ENCODE measurements around the gene POLR3H. TPM values are rescaled to one million over a fixed set of nuclear protein-coding genes. Genes with fewer than 3 reads are reported as not detected.

Gene POLR3H, protein sequence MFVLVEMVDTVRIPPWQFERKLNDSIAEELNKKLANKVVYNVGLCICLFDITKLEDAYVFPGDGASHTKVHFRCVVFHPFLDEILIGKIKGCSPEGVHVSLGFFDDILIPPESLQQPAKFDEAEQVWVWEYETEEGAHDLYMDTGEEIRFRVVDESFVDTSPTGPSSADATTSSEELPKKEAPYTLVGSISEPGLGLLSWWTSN
- 11.4 and 13.8 TPM in 2 replicates for total RNA-seq

DNA sequence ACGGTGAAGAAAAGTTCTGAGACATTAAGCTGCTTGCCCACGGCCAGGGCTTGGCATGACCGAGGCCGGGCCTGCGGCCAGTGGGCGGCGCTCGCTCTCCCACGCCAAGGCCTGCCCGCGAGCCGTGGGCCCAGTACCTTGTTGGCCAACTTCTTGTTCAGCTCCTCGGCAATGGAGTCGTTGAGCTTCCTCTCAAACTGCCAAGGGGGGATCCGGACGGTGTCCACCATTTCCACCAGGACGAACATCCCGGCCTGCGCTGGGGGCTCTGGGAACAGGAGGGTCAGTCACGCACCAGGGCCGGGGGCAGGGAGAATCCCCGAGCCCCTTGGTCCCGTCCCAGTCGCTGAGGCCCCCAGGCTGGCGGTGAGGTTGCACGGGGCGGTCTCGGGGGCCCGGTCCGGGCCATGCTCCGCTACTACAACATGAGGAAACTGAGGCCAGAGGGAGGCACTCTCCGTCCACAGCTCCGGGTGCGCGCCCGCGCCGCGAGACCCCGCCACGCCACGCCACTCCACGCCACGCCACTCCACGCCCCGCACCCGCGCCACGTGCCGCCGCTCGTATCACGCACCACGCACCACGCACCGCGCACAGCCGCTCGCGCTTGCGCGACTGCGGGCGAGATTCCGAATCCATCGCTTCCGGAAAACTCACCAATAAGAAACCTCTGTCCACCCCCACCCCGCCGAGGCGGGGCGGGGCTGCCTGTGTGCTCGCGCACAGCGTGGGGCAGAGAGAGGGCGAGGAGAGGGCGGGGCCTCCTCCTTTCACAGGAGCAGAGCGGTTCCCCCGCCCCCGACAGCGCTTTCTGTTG, at the start of gene POLR3H:
POLR3H (minus strand) TSS at position 617 of the 817 bp plus-strand sequence; CDS start at position 248, 369 bp downstream.

GRCh38 chr22:41589391-41590241, 45.3 kb upstream of the POLR3H start, which contains the start of gene PMM1:
Gene PMM1 (minus strand): TSS chr22:41589840. CDS start chr22:41589805, 35 bp downstream.

Other genes with a start within 250 kb of the POLR3H start
- 34.7 and 39.1 TPM in 2 replicates for gene ZC3H7B, start 242.9 kb downstream of the POLR3H start, total RNA-seq
- gene TEF, start 162.5 kb downstream of the POLR3H start, total RNA-seq = 5.4 and 7.6 TPM in 2 replicates
- 19.7 and 31.9 TPM in 2 replicates for gene TOB2, start 97.7 kb downstream of the POLR3H start, total RNA-seq
- 42.9 and 62.2 TPM in 2 replicates for gene PHF5A, start 75.8 kb downstream of the POLR3H start, total RNA-seq
- gene ACO2, start 75.4 kb downstream of the POLR3H start, total RNA-seq = 83.1 and 104 TPM in 2 replicates
- 0.07 TPM in 1 of 2 replicates, not detected in the other for gene CSDC2, start 16.5 kb upstream of the POLR3H start, total RNA-seq
- gene PMM1, start 45.4 kb upstream of the POLR3H start, total RNA-seq = 48.1 and 48.8 TPM in 2 replicates
- gene DESI1, start 76.6 kb upstream of the POLR3H start, total RNA-seq = 25.2 and 94.4 TPM in 2 replicates
- 371 and 399 TPM in 2 replicates for gene XRCC6, start 76.8 kb upstream of the POLR3H start, total RNA-seq
- 139 and 154 TPM in 2 replicates for gene SNU13, start 144.4 kb upstream of the POLR3H start, total RNA-seq
- gene MEI1, start 155.0 kb upstream of the POLR3H start, total RNA-seq = not detected in 2 replicates

Data from airway epithelial cell (primary cell).